Measurements from ENCODE around the gene GTF3C6. TPM values are rescaled to one million over a fixed set of nuclear protein-coding genes. Genes with fewer than 3 reads are reported as not detected.

Gene GTF3C6, protein sequence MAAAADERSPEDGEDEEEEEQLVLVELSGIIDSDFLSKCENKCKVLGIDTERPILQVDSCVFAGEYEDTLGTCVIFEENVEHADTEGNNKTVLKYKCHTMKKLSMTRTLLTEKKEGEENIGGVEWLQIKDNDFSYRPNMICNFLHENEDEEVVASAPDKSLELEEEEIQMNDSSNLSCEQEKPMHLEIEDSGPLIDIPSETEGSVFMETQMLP
- 10 to 100 TPM; 93.9 to 99.8 TPM for total RNA-seq

GRCh38 chr6:110958329-110959192 is at the start of gene GTF3C6:
GTF3C6 (plus strand) TSS chr6:110958706; CDS start chr6:110958770, 64 bp downstream.
- ChIA-PET POLR2A (interaction anchor here (0.6 to 3.1 kb wide), 20 partner anchors 9 to 406 kb away, joined by 3 to 37 read pairs (median 4); partner anchors contain the start of genes AMD1, CDK19 and RPF2), CTCF (interaction anchor here (0.7 to 2.5 kb wide), 12 partner anchors 9 to 398 kb away, joined by 3 to 11 read pairs (median 4); partner anchors contain the start of genes AMD1, CDK19 and RPF2)
- no peaks in the 10 kb centered on the region for H3K9me3 Mint-ChIP-seq (ENCODE audit: insufficient read depth)
- H3K27me3 Mint-ChIP-seq (ENCODE audit: low read depth), result no peaks in the 10 kb centered on the region
- peaks cover 18% of the 10 kb centered on the region for H3K4me1 Mint-ChIP-seq (ENCODE audit: low read depth)
- DNase-seq (peak; percentile 96), ATAC-seq (peak; percentile 99)
- peak within 1 kb of the TSS; percentile 98 for H3K4me3 Mint-ChIP-seq
- peaks cover 35% of the 10 kb centered on the region for H3K36me3 Mint-ChIP-seq (ENCODE audit: low read depth)
- peak within 1 kb of the TSS; percentile 100 for H3K27ac Mint-ChIP-seq

DNA sequence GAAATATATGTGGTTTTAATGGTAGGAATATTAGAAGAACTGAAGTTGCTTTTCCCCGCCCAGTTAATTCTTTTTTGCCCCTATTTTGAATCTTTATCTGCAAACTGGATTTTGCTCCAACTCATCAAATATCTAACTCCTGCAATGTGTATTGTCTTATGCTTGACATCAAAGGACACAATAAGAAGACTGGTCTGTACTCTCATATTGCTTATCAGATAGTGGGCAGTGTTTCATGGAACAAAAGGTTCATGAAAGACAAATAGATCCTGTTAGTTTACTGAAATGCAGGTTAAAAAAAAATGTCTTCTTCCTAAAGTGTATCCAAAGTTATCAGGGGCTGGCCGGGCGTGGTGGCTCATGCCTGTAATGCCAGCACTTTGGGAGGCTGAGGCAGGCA is 27.7 kb upstream of the GTF3C6 start:
- ChIA-PET CTCF (interaction anchor here (1.4 kb wide), 1 partner anchor 8 kb away, joined by 3 read pairs; no protein-coding TSS in a partner anchor), POLR2A (no interaction called here)
- no peak for DNase-seq
- Mint-ChIP-seq H3K9me3 (ENCODE audit: insufficient read depth) (no peaks in the 10 kb centered on the region), H3K27me3 (ENCODE audit: low read depth) (no peaks in the 10 kb centered on the region), H3K4me1 (ENCODE audit: low read depth) (peaks cover 10% of the 10 kb centered on the region), H3K36me3 (ENCODE audit: low read depth) (no peaks in the 10 kb centered on the region), H3K4me3 (no peak overlapping the region), H3K27ac (no peak overlapping the region)
- no peak for ATAC-seq

GRCh38 chr6:110933912-110934311 is 24.6 kb upstream of the GTF3C6 start:
- Mint-ChIP-seq H3K27me3 (ENCODE audit: low read depth) (no peaks in the 10 kb centered on the region), H3K4me1 (ENCODE audit: low read depth) (peaks cover 10% of the 10 kb centered on the region), H3K9me3 (ENCODE audit: insufficient read depth) (no peaks in the 10 kb centered on the region), H3K36me3 (ENCODE audit: low read depth) (no peaks in the 10 kb centered on the region), H3K4me3 (no peak overlapping the region), H3K27ac (no peak overlapping the region)
- ChIA-PET CTCF (no interaction called here), POLR2A (interaction anchor here (0.8 to 1.6 kb wide), 3 partner anchors 10 to 58 kb away, joined by 4 to 5 read pairs (median 4); partner anchors contain the start of gene GTF3C6)
- DNase-seq (no peak), ATAC-seq (no peak)

DNA sequence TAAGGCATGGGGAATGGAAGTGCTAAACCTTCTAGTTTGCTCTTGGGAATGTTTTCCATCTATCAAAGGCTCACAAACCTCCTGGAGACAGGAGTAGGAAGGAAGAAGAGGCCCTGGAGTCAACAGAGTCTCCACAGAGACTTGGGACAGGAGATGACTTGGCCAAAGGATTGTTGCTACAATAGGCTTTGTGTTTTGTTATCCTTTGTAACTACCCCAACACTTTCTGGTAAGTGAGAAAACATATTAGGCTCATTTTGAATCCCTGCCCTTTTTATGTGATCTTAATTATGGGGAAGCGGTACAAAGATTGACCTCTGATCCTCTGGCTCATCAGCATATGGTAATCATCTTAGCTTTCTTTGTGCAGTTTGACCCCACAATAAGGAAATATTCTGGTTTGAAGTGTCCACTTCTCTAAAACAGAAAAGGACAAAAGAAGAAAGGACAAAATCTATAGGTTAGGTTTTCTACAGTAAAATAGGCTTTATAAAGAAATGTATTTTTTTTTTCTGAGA is 24.1 kb upstream of the GTF3C6 start:
- no peaks in the 10 kb centered on the region for H3K9me3 Mint-ChIP-seq (ENCODE audit: insufficient read depth)
- H3K4me1 Mint-ChIP-seq (ENCODE audit: low read depth), result peaks cover 13% of the 10 kb centered on the region
- ATAC-seq (no peak), DNase-seq (no peak)
- ChIA-PET CTCF (no interaction called here), POLR2A (interaction anchor here (1.4 to 1.6 kb wide), 2 partner anchors 10 to 24 kb away, joined by 4 to 5 read pairs; partner anchors contain the start of gene GTF3C6)
- no peak overlapping the region for H3K27ac Mint-ChIP-seq
- H3K4me3 Mint-ChIP-seq, result no peak overlapping the region
- H3K27me3 Mint-ChIP-seq (ENCODE audit: low read depth), result no peaks in the 10 kb centered on the region
- no peaks in the 10 kb centered on the region for H3K36me3 Mint-ChIP-seq (ENCODE audit: low read depth)

DNA sequence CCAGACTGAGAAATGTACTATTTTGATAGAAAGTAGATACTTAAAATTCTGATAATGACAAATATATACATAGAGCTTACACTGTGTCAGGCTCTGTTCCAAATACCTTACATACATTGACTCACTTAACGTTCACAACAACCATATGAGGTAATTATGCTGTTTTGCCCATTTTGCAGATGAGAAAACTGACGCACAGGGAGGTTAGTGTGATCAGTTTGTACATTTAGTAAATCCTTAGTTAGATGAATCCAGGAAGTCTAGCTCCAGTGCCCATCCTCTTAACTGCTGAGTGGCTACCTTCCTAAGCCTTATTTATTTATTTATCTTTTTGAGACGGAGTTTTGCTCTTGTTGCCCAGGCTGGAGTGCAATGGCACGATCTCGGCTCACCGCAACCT is 23.3 kb upstream of the GTF3C6 start:
- H3K36me3 Mint-ChIP-seq (ENCODE audit: low read depth), result no peaks in the 10 kb centered on the region
- DNase-seq, result no peak
- no peaks in the 10 kb centered on the region for H3K27me3 Mint-ChIP-seq (ENCODE audit: low read depth)
- no peak overlapping the region for H3K27ac Mint-ChIP-seq
- H3K4me3 Mint-ChIP-seq, result no peak overlapping the region
- POLR2A ChIA-PET, result interaction anchor here (1.1 to 1.6 kb wide), 2 partner anchors 9 to 61 kb away, joined by 3 to 5 read pairs; partner anchors contain the start of gene AMD1
- no peaks in the 10 kb centered on the region for H3K9me3 Mint-ChIP-seq (ENCODE audit: insufficient read depth)
- CTCF ChIA-PET, result no interaction called here
- no peak for ATAC-seq
- peaks cover 9% of the 10 kb centered on the region for H3K4me1 Mint-ChIP-seq (ENCODE audit: low read depth)

DNA sequence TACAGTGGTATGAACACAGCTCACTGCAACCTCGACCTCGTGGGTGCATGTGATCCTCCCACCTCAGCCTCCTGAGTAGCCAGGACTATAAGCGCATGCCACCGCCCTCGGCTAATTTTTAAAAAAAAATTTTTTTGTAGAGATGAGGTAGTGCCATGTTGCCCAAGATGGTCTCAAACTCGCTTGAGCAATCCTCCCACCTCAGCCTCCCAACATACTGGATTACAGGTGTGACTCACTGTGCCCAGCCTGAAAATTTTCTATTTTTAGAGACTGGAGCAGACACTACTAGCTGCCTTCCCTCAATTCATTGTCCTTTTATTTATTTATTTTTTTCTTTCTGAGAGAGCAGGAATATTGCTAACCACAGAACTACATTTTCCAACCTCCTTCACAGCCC is 20.3 kb upstream of the GTF3C6 start:
- H3K27ac Mint-ChIP-seq, result no peak overlapping the region
- no peaks in the 10 kb centered on the region for H3K27me3 Mint-ChIP-seq (ENCODE audit: low read depth)
- peaks cover 4% of the 10 kb centered on the region for H3K4me1 Mint-ChIP-seq (ENCODE audit: low read depth)
- ATAC-seq, result no peak
- no peaks in the 10 kb centered on the region for H3K9me3 Mint-ChIP-seq (ENCODE audit: insufficient read depth)
- no peaks in the 10 kb centered on the region for H3K36me3 Mint-ChIP-seq (ENCODE audit: low read depth)
- CTCF ChIA-PET, result no interaction called here
- H3K4me3 Mint-ChIP-seq, result no peak overlapping the region
- no peak for DNase-seq
- POLR2A ChIA-PET, result no interaction called here

DNA sequence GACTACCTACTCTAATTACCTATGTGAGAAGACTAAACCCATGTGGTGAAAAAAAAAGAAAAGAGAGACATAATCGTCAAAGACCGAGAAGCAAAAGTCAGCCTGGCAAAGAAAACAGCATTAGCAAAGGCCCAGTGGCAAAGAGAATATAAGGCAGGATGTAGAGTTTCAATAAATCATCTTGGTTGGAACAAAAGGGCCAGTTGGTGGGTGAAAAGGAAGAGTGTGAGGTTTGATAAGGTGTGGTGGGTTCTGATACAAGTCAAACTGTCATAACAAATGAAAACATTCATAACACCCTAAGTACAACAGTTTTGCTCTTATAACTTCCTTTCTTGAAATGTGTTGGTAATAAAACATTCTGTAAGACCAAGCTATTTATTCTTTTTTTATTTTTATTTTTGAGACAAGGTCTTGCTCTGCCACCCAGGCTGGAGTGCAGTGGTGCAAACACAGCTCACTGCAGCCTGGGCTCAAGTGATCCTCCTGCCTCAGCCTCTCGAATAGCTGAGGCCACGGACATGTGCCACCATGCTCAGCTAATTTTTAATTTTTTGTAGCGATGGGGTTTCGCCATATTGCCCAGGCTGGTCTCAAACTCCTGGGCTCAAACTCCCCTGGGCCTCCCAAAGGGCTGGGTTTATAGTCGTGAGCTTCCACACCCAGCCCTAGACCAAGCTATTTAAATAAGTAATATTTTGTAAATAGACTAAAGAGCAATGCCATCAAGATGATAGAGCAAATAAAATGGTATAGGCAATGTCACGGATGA is 18.9 kb upstream of the GTF3C6 start:
- Mint-ChIP-seq H3K4me3 (no peak overlapping the region), H3K4me1 (ENCODE audit: low read depth) (peaks cover 8% of the 10 kb centered on the region), H3K9me3 (ENCODE audit: insufficient read depth) (no peaks in the 10 kb centered on the region), H3K27me3 (ENCODE audit: low read depth) (no peaks in the 10 kb centered on the region), H3K27ac (no peak overlapping the region), H3K36me3 (ENCODE audit: low read depth) (no peaks in the 10 kb centered on the region)
- ATAC-seq (no peak), DNase-seq (no peak)
- ChIA-PET CTCF (interaction anchor here (0.7 to 1.0 kb wide), 3 partner anchors 10 to 406 kb away, joined by 3 read pairs; no protein-coding TSS in a partner anchor), POLR2A (no interaction called here)

DNA sequence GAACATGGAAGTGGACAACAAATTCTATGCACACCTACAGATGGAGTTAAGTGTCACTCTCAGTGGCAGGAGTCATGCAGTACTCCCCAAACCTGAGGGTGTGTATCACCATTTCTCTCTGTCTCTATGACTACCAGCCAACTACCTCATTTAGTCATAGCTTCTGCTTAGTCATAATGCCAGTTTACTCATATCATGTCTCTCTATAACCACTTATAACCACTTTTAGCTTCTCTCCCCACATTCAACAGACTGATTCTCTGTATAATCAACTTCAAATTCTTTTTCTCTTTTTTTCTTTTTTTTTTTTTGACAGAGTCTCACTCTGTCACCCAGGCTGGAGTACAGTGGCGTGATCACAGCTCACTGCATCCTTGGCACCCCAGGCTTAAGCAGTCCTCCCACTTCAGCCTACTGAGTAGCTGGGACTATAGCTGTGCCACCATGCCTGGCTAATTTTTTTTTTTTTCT is 13.8 kb upstream of the GTF3C6 start:
- Mint-ChIP-seq H3K9me3 (ENCODE audit: insufficient read depth) (no peaks in the 10 kb centered on the region), H3K4me3 (no peak overlapping the region), H3K27ac (peak overlapping the region; percentile 66), H3K27me3 (ENCODE audit: low read depth) (no peaks in the 10 kb centered on the region), H3K4me1 (ENCODE audit: low read depth) (peaks cover 6% of the 10 kb centered on the region), H3K36me3 (ENCODE audit: low read depth) (no peaks in the 10 kb centered on the region)
- peak; percentile 96 for ATAC-seq
- ChIA-PET CTCF (interaction anchor here (1.0 to 2.0 kb wide), 8 partner anchors 12 to 279 kb away, joined by 3 to 13 read pairs (median 3); no protein-coding TSS in a partner anchor), POLR2A (interaction anchor here (0.6 to 4.4 kb wide), 6 partner anchors 10 to 130 kb away, joined by 3 to 20 read pairs (median 10); partner anchors contain the start of genes AMD1, CDK19 and GTF3C6)
- peak; percentile 52 for DNase-seq

DNA sequence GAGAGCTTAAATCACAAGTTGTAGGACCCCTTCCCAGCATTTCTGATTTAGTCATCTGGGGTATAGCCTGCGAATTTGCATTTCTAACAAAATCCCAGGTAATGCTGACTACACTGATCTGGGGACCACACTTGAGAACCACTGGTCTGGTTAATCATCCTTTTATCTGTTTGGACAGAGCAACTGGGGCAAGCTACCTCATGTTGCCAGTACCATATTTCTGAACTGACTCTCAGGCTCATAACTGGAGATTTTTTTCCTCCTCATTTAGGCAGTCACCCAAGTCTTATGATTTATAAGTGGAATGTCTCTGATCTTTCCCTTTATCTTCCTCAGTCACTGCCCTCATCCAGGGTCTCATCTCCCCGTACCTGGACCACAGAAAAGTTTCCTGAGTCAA is 12.0 kb upstream of the GTF3C6 start:
- no peak overlapping the region for H3K27ac Mint-ChIP-seq
- ATAC-seq, result no peak
- no peak overlapping the region for H3K4me3 Mint-ChIP-seq
- DNase-seq, result no peak
- H3K36me3 Mint-ChIP-seq (ENCODE audit: low read depth), result no peaks in the 10 kb centered on the region
- no peaks in the 10 kb centered on the region for H3K9me3 Mint-ChIP-seq (ENCODE audit: insufficient read depth)
- POLR2A ChIA-PET, result interaction anchor here (1.0 to 4.4 kb wide), 6 partner anchors 12 to 132 kb away, joined by 3 to 18 read pairs (median 4); partner anchors contain the start of genes AMD1, CDK19 and GTF3C6
- CTCF ChIA-PET, result interaction anchor here (1.0 to 1.3 kb wide), 2 partner anchors 265 to 267 kb away, joined by 3 to 5 read pairs; no protein-coding TSS in a partner anchor
- H3K4me1 Mint-ChIP-seq (ENCODE audit: low read depth), result peaks cover 13% of the 10 kb centered on the region
- H3K27me3 Mint-ChIP-seq (ENCODE audit: low read depth), result no peaks in the 10 kb centered on the region

DNA sequence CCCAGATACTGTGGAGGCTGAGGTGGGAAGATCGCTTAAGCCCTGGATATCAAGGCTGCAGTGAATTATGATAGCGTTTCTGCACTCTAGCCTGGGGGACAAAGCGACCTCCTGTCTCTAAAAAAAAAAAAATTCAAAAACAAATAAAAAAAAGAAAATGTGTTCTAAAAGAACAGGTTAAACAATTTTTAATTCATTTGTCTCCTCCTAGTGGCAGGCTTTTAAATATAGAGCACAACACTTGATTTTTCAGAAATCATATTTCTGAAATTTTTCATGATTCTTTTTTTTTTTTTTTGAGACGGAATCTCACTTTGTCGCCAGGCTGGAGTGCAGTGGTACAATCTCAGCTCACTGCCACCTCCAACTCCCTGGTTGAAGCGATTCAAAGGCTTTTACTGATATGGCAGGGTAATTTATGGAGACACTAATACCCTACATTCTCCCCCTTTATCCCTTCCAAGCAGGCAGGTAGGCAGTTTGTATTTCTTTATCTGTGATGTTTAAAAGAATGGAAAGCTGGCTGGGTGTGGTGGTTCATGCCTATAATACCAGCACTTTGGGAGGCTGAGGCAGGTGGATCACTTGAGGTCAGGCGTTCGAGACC is 8.7 kb upstream of the GTF3C6 start:
- Mint-ChIP-seq H3K4me1 (ENCODE audit: low read depth) (peaks cover 7% of the 10 kb centered on the region), H3K27ac (no peak overlapping the region), H3K27me3 (ENCODE audit: low read depth) (peaks cover 8% of the 10 kb centered on the region), H3K36me3 (ENCODE audit: low read depth) (no peaks in the 10 kb centered on the region), H3K9me3 (ENCODE audit: insufficient read depth) (no peaks in the 10 kb centered on the region), H3K4me3 (no peak overlapping the region)
- ChIA-PET POLR2A (interaction anchor here (1.6 kb wide), 1 partner anchor 76 kb away, joined by 3 read pairs; no protein-coding TSS in a partner anchor), CTCF (interaction anchor here (0.7 to 6.2 kb wide), 13 partner anchors 8 to 422 kb away, joined by 3 to 50 read pairs (median 3); partner anchors contain the start of genes CDK19 and GTF3C6)
- ATAC-seq, result no peak
- DNase-seq, result no peak
